Ishikawa (cell line): ENCODE data around the gene JPH2.
A peak's percentile ranks its signal among the peaks of the same experiment; 100 is the strongest.

ENCODE experiments used
- CEBPB ChIP-seq: IDR thresholded peaks from 2 replicates; pipeline ENCODE4 v1.6.1; 2012
- CREB1 ChIP-seq: IDR thresholded peaks from 2 replicates; pipeline ENCODE4 v1.6.1; 2012; ENCODE audit warnings: low read depth
- EGR1 ChIP-seq: IDR thresholded peaks from 2 replicates; pipeline ENCODE4 v1.6.1; 2012
- EP300 ChIP-seq: IDR thresholded peaks from 2 replicates; pipeline ENCODE4 v1.6.1; 2012; ENCODE audit warnings: borderline replicate concordance
- FOXM1 ChIP-seq: IDR thresholded peaks from 2 replicates; pipeline ENCODE4 v1.6.1; 2012; ENCODE audit warnings: low read depth, borderline replicate concordance
- MAX ChIP-seq: IDR thresholded peaks from 2 replicates; pipeline ENCODE4 v1.6.1; 2012
- NFIC ChIP-seq: IDR thresholded peaks from 2 replicates; pipeline ENCODE4 v1.6.1; 2012
- RAD21 ChIP-seq: IDR thresholded peaks from 2 replicates; pipeline ENCODE4 v1.6.1; 2012; ENCODE audit warnings: low read depth
- REST ChIP-seq: IDR thresholded peaks from 2 replicates; pipeline ENCODE4 v1.6.1; 2012; ENCODE audit warnings: low read depth, mild to moderate bottlenecking
- TAF1 ChIP-seq: IDR thresholded peaks from 2 replicates; pipeline ENCODE4 v1.6.1; 2012; ENCODE audit warnings: low read depth, mild to moderate bottlenecking
- TCF12 ChIP-seq: IDR thresholded peaks from 2 replicates; pipeline ENCODE4 v1.6.1; 2012; ENCODE audit warnings: low read depth
- TEAD4 ChIP-seq: IDR thresholded peaks from 2 replicates; pipeline ENCODE4 v1.6.1; 2012
- USF1 ChIP-seq: IDR thresholded peaks from 2 replicates; pipeline ENCODE4 v1.6.1; 2012
- YY1 ChIP-seq: IDR thresholded peaks from 2 replicates; pipeline ENCODE4 v1.6.1; 2012; ENCODE audit warnings: low read depth
- ZBTB7A ChIP-seq: IDR thresholded peaks from 2 replicates; pipeline ENCODE4 v1.6.1; 2012; ENCODE audit warnings: low read depth

Gene JPH2

GRCh38 chr20:44209686-44210405, 22.9 kb upstream of the JPH2 start:
- peak; percentile 68 for TF ChIP-seq REST
- no peak for TF ChIP-seq CEBPB

GRCh38 chr20:44208770-44209169, 21.8 kb upstream of the JPH2 start:
- no peak for TF ChIP-seq MAX
- TF ChIP-seq CREB1 = no peak
- no peak for TF ChIP-seq USF1
- TF ChIP-seq TCF12 = no peak
- TF ChIP-seq TEAD4 = no peak
- TF ChIP-seq CEBPB = no peak
- TF ChIP-seq EP300 = no peak
- TF ChIP-seq ZBTB7A = no peak
- no peak for TF ChIP-seq RAD21
- TF ChIP-seq NFIC = no peak
- TF ChIP-seq REST = no peak
- TF ChIP-seq EGR1 = no peak
- TF ChIP-seq TAF1 = no peak
- TF ChIP-seq YY1 = no peak
- no peak for TF ChIP-seq FOXM1

- TF ChIP-seq CEBPB = no peak
- no peak for TF ChIP-seq CREB1
- TF ChIP-seq EGR1 = no peak
- no peak for TF ChIP-seq YY1
- TF ChIP-seq TAF1 = no peak
- no peak for TF ChIP-seq MAX
- TF ChIP-seq TCF12 = no peak
- no peak for TF ChIP-seq ZBTB7A
- no peak for TF ChIP-seq FOXM1
- TF ChIP-seq RAD21 = no peak
Measured at GRCh38 chr20:44208165-44208564, 21.2 kb upstream of the JPH2 start.

GRCh38 chr20:44207126-44207723, 20.2 kb upstream of the JPH2 start:
- TF ChIP-seq TEAD4 (no peak), EGR1 (no peak), TCF12 (no peak), TAF1 (no peak), REST (no peak), MAX (no peak)

- TF ChIP-seq RAD21 = no peak
Measured at GRCh38 chr20:44206132-44206531, 19.1 kb upstream of the JPH2 start.
